Measurements from ENCODE around the gene MRPL42.
A peak's percentile ranks its signal among the peaks of the same experiment; 100 is the strongest.

The MRPL42 gene

DNA sequence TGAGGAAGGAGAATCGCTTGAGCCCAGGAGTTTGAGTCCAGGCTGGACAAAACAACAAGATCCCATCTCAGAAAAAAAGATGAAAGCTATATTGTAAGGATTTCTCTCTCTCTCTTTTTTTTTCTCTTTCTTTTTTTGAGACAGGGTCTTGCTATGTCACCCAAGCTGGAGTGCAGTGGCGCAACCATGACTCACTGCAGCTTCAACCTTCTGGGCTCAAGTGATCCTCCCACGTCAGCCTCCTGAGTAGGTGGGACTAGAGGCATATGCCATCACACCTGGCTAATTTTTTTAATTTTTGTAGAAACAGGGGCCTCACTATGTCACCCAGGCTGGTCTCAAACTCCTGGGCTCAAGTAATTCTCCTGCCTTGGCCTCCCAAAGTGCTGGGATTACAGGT is 5.8 kb upstream of the MRPL42 start:
- no peaks in the 10 kb centered on the region for H3K9me3 ChIP-seq (ENCODE audit: control insufficient read depth, insufficient read depth, low read length)
- H3K27ac ChIP-seq (ENCODE audit: low read depth, low read length): no peak overlapping the region
- no peaks in the 10 kb centered on the region for H4K20me1 ChIP-seq (ENCODE audit: control insufficient read depth, insufficient read depth, low read depth, low read length)
- H3F3A ChIP-seq (ENCODE audit: control insufficient read depth, insufficient read depth): no peaks in the 10 kb centered on the region
- no peaks in the 10 kb centered on the region for H3K9me2 ChIP-seq (replicated peaks; ENCODE audit: control insufficient read depth, low read length)
- H3K79me2 ChIP-seq (ENCODE audit: control insufficient read depth, low read length): no peaks in the 10 kb centered on the region
- no peak overlapping the region for H3K4me2 ChIP-seq (ENCODE audit: low read length)
- H3K36me3 ChIP-seq (ENCODE audit: control insufficient read depth, low read length): no peaks in the 10 kb centered on the region
- TF ChIP-seq, protein P1, sequence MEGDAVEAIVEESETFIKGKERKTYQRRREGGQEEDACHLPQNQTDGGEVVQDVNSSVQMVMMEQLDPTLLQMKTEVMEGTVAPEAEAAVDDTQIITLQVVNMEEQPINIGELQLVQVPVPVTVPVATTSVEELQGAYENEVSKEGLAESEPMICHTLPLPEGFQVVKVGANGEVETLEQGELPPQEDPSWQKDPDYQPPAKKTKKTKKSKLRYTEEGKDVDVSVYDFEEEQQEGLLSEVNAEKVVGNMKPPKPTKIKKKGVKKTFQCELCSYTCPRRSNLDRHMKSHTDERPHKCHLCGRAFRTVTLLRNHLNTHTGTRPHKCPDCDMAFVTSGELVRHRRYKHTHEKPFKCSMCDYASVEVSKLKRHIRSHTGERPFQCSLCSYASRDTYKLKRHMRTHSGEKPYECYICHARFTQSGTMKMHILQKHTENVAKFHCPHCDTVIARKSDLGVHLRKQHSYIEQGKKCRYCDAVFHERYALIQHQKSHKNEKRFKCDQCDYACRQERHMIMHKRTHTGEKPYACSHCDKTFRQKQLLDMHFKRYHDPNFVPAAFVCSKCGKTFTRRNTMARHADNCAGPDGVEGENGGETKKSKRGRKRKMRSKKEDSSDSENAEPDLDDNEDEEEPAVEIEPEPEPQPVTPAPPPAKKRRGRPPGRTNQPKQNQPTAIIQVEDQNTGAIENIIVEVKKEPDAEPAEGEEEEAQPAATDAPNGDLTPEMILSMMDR (IDR thresholded peaks at IDR 0.05; ENCODE audit: low read depth, low read length, poor library complexity, severe bottlenecking): no peak
- TF ChIP-seq EZH2phosphoT487 (IDR thresholded peaks at IDR 0.05; ENCODE audit: borderline replicate concordance, low read length): no peak
- no peaks in the 10 kb centered on the region for H3K27me3 ChIP-seq (ENCODE audit: control insufficient read depth, low read length)
- H3K4me3 ChIP-seq (ENCODE audit: low read length): no peak overlapping the region
- H3K4me1 ChIP-seq (ENCODE audit: control insufficient read depth, low read length): peaks cover 6% of the 10 kb centered on the region

DNA sequence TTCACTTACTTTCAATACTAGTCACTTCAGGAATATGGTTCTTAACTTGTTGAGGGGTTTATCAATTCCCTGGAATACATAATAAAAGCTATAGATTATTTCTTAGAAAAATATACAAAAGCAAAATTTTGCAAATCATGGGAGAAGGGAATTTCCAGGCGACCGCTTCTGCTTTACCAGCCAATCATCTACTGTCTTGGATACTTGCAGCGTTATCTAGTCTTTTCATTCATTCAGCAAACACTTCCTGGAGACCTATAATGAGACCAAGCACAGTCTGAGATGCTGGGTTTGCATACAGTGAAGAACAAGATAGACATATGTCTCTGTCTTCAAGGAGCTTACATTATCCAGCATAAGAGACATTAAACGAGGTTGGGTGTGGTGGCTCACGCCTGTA is 1.5 kb upstream of the MRPL42 start:
- H3K79me2 ChIP-seq (ENCODE audit: control insufficient read depth, low read length): peaks cover 35% of the 10 kb centered on the region
- no peak overlapping the region for H3K4me2 ChIP-seq (ENCODE audit: low read length)
- H4K20me1 ChIP-seq (ENCODE audit: control insufficient read depth, insufficient read depth, low read depth, low read length): no peaks in the 10 kb centered on the region
- no peak overlapping the region for H3K27ac ChIP-seq (ENCODE audit: low read depth, low read length)
- H3K9me2 ChIP-seq (replicated peaks; ENCODE audit: control insufficient read depth, low read length): no peaks in the 10 kb centered on the region
- no peak overlapping the region for H3K4me3 ChIP-seq (ENCODE audit: low read length)
- H3K4me1 ChIP-seq (ENCODE audit: control insufficient read depth, low read length): peaks cover 12% of the 10 kb centered on the region
- peaks cover 20% of the 10 kb centered on the region for H3K36me3 ChIP-seq (ENCODE audit: control insufficient read depth, low read length)
- no peaks in the 10 kb centered on the region for H3K27me3 ChIP-seq (ENCODE audit: control insufficient read depth, low read length)
- H3K9me3 ChIP-seq (ENCODE audit: control insufficient read depth, insufficient read depth, low read length): no peaks in the 10 kb centered on the region
- TF ChIP-seq, protein P1 (IDR thresholded peaks at IDR 0.05; ENCODE audit: low read depth, low read length, poor library complexity, severe bottlenecking): no peak
- TF ChIP-seq EZH2phosphoT487 (IDR thresholded peaks at IDR 0.05; ENCODE audit: borderline replicate concordance, low read length): no peak
- H3F3A ChIP-seq (ENCODE audit: control insufficient read depth, insufficient read depth): no peaks in the 10 kb centered on the region

DNA sequence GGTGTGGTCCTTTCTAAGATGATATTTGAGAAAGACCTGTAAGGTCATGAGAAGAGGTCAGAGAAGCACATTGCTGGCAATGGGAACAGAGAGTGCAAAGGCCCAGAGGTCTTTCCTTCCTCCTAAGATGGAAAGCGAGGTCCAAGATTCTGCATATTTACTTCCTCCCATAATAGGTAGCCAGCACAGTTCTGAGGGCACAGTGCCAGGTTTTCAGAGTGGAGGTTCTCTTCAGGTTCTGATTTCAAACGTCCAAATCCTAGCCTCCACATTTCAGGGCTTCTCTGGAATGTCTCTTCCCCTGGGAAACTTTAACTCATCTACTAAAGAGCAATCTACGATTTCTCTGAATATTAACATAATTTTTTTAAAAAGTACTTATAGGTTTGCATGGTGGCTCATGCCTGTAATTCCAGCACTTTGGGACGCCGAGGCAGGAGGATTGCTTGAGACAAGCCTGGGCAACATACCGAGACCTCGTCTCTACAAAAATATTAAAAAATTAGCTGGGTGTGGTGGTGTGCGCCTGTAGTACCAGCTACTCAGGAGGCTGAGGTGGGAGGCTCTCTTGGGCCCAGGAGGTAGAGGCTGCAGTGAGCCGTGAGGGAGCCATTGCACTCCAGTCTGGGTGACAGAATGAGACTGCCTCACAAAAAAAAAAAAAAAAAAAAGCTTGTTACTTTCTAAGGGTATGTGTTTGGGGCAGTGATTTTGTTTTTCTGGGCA is 526 bp upstream of the MRPL42 start:
- H3K9me2 ChIP-seq (replicated peaks; ENCODE audit: control insufficient read depth, low read length): no peaks in the 10 kb centered on the region
- H3K27ac ChIP-seq (ENCODE audit: low read depth, low read length): no peak overlapping the region
- no peaks in the 10 kb centered on the region for H3K9me3 ChIP-seq (ENCODE audit: control insufficient read depth, insufficient read depth, low read length)
- peak overlapping the region; percentile 88 for H3K4me3 ChIP-seq (ENCODE audit: low read length)
- TF ChIP-seq EZH2phosphoT487 (IDR thresholded peaks at IDR 0.05; ENCODE audit: borderline replicate concordance, low read length): no peak
- TF ChIP-seq, protein P1 (IDR thresholded peaks at IDR 0.05; ENCODE audit: low read depth, low read length, poor library complexity, severe bottlenecking): no peak
- H3K4me1 ChIP-seq (ENCODE audit: control insufficient read depth, low read length): peaks cover 12% of the 10 kb centered on the region
- peaks cover 43% of the 10 kb centered on the region for H3K79me2 ChIP-seq (ENCODE audit: control insufficient read depth, low read length)
- no peaks in the 10 kb centered on the region for H4K20me1 ChIP-seq (ENCODE audit: control insufficient read depth, insufficient read depth, low read depth, low read length)
- no peaks in the 10 kb centered on the region for H3K27me3 ChIP-seq (ENCODE audit: control insufficient read depth, low read length)
- no peaks in the 10 kb centered on the region for H3F3A ChIP-seq (ENCODE audit: control insufficient read depth, insufficient read depth)
- peaks cover 28% of the 10 kb centered on the region for H3K36me3 ChIP-seq (ENCODE audit: control insufficient read depth, low read length)
- H3K4me2 ChIP-seq (ENCODE audit: low read length): peak overlapping the region; percentile 82
